Activated CD4-positive, alpha-beta T cell treated with anti-CD3 and anti-CD28 coated beads, Interleukin-2, amount 10 ng/mL, durations not matched to agents 7 days and 5 days (primary cell): ENCODE data around the gene C16orf92. TPM values are rescaled to one million over a fixed set of nuclear protein-coding genes. Genes with fewer than 3 reads are reported as not detected.
A peak's percentile ranks its signal among the peaks of the same experiment; 100 is the strongest.

Experiments
- CTCF ChIA-PET: fragments of 350-600 bp; sonication (Branson Sonifier 250); formaldehyde crosslinking; loops from one replicate; lab custom pipeline; 2021; ENCODE audit warnings: antibody characterized with exemption; lab: Charles Lee
- POLR2A ChIA-PET: fragments of 350-600 bp; sonication (Branson Sonifier 250); formaldehyde crosslinking; loops from one replicate; lab custom pipeline; 2021; ENCODE audit warnings: antibody characterized with exemption; lab: Charles Lee
- DNase-seq: peaks from one replicate; pipeline ENCODE4 v3.0.0-alpha.2; 2020
- H3K27ac Mint-ChIP-seq: one replicate; pipeline ENCODE4 v1.8.0; 2021; ENCODE audit warnings: mild to moderate bottlenecking, moderate library complexity, mixed read lengths
- H3K27me3 Mint-ChIP-seq: one replicate; pipeline ENCODE4 v1.8.0; 2021; ENCODE audit warnings: mixed read lengths
- H3K36me3 Mint-ChIP-seq: one replicate; pipeline ENCODE4 v1.8.0; 2021; ENCODE audit warnings: low read depth, mixed read lengths
- H3K4me1 Mint-ChIP-seq: one replicate; pipeline ENCODE4 v1.8.0; 2021; ENCODE audit warnings: mixed read lengths
- H3K4me3 Mint-ChIP-seq: one replicate; pipeline ENCODE4 v1.8.0; 2021; ENCODE audit warnings: mild to moderate bottlenecking, moderate library complexity, mixed read lengths
- H3K9me3 Mint-ChIP-seq: one replicate; pipeline ENCODE4 v1.8.0; 2021; ENCODE audit warnings: mixed read lengths
- total RNA-seq, 2 experiments: library from RNA; stranded (reverse); gene quantifications; one replicate each; pipeline ENCODE4 v1.2.3, GENCODE V29; 2021

The C16orf92 gene
- total RNA-seq, 2 experiments from 2014 or later: not detected

- CTCF ChIA-PET: interaction anchor here (1.1 kb wide), 3 partner anchors 9 to 64 kb away, joined by 3 to 4 read pairs (median 4); no protein-coding TSS in a partner anchor
- no peak for DNase-seq
- Mint-ChIP-seq H3K36me3 (peaks cover 39% of the 10 kb centered on the region), H3K27ac (no peak overlapping the region), H3K4me3 (no peak overlapping the region), H3K4me1 (peaks cover 19% of the 10 kb centered on the region), H3K27me3 (no peaks in the 10 kb centered on the region), H3K9me3 (no peaks in the 10 kb centered on the region)
- POLR2A ChIA-PET: no interaction called here
Measured at GRCh38 chr16:29991571-29991904, 31.5 kb upstream of the C16orf92 start.

- Mint-ChIP-seq H3K27me3 (no peaks in the 10 kb centered on the region), H3K4me1 (peaks cover 25% of the 10 kb centered on the region), H3K9me3 (no peaks in the 10 kb centered on the region), H3K36me3 (peaks cover 39% of the 10 kb centered on the region), H3K27ac (peak overlapping the region; percentile 75), H3K4me3 (no peak overlapping the region)
- ChIA-PET POLR2A (no interaction called here), CTCF (interaction anchor here (0.9 to 1.3 kb wide), 3 partner anchors 18 to 66 kb away, joined by 3 to 4 read pairs (median 3); partner anchors contain the start of genes KCTD13 and TAOK2)
- DNase-seq: no peak
Measured at GRCh38 chr16:29992344-29992967, 30.5 kb upstream of the C16orf92 start.

- DNase-seq: no peak
- H3K27me3 Mint-ChIP-seq: no peaks in the 10 kb centered on the region
- H3K27ac Mint-ChIP-seq: peak overlapping the region; percentile 96
- H3K36me3 Mint-ChIP-seq: peaks cover 43% of the 10 kb centered on the region
- ChIA-PET POLR2A (no interaction called here), CTCF (interaction anchor here (0.9 to 1.3 kb wide), 4 partner anchors 10 to 67 kb away, joined by 3 to 4 read pairs (median 4); partner anchors contain the start of genes KCTD13 and TAOK2)
- peak overlapping the region; percentile 98 for H3K4me3 Mint-ChIP-seq
- H3K4me1 Mint-ChIP-seq: peaks cover 31% of the 10 kb centered on the region
- no peaks in the 10 kb centered on the region for H3K9me3 Mint-ChIP-seq
Measured at GRCh38 chr16:29993191-29993902, 29.7 kb upstream of the C16orf92 start.

GRCh38 chr16:29993903-29994599 is 28.9 kb upstream of the C16orf92 start:
- Mint-ChIP-seq H3K27me3 (no peaks in the 10 kb centered on the region), H3K4me1 (peaks cover 35% of the 10 kb centered on the region), H3K36me3 (peaks cover 43% of the 10 kb centered on the region), H3K27ac (peak overlapping the region; percentile 96), H3K4me3 (peak overlapping the region; percentile 98), H3K9me3 (no peaks in the 10 kb centered on the region)
- no peak for DNase-seq
- POLR2A ChIA-PET: no interaction called here
- CTCF ChIA-PET: interaction anchor here (1.0 kb wide), 1 partner anchor 11 kb away, joined by 4 read pairs; no protein-coding TSS in a partner anchor

GRCh38 chr16:29994600-29995323 is 28.2 kb upstream of the C16orf92 start:
- H3K27me3 Mint-ChIP-seq: no peaks in the 10 kb centered on the region
- CTCF ChIA-PET: interaction anchor here (0.6 to 1.1 kb wide), 5 partner anchors 11 to 286 kb away, joined by 3 to 4 read pairs (median 3); partner anchors contain the start of gene TAOK2
- peak; percentile 81 for DNase-seq
- peaks cover 37% of the 10 kb centered on the region for H3K4me1 Mint-ChIP-seq
- H3K36me3 Mint-ChIP-seq: peaks cover 43% of the 10 kb centered on the region
- peak overlapping the region; percentile 96 for H3K27ac Mint-ChIP-seq
- H3K9me3 Mint-ChIP-seq: no peaks in the 10 kb centered on the region
- H3K4me3 Mint-ChIP-seq: peak overlapping the region; percentile 98
- POLR2A ChIA-PET: no interaction called here

- POLR2A ChIA-PET: no interaction called here
- H3K27ac Mint-ChIP-seq: peak within 1 kb of the TSS; percentile 96
- H3K9me3 Mint-ChIP-seq: no peaks in the 10 kb centered on the region
- peak; percentile 91 for DNase-seq
- peak within 1 kb of the TSS; percentile 98 for H3K4me3 Mint-ChIP-seq
- H3K4me1 Mint-ChIP-seq: peaks cover 37% of the 10 kb centered on the region
- H3K36me3 Mint-ChIP-seq: peaks cover 42% of the 10 kb centered on the region
- H3K27me3 Mint-ChIP-seq: no peaks in the 10 kb centered on the region
- CTCF ChIA-PET: interaction anchor here (0.5 to 1.1 kb wide), 6 partner anchors 10 to 287 kb away, joined by 3 to 4 read pairs (median 3); partner anchors contain the start of gene TAOK2
Measured at GRCh38 chr16:29995324-29995910, 27.6 kb upstream of the C16orf92 start, which contains the start of gene HIRIP3. HIRIP3 (minus strand) TSS chr16:29995617; CDS start chr16:29995605, 12 bp downstream.

GRCh38 chr16:29995911-29996765 is 26.9 kb upstream of the C16orf92 start, which contains the start of gene INO80E:
INO80E (plus strand) TSS chr16:29996241; CDS start chr16:29996311, 70 bp downstream.
- peak within 1 kb of the TSS; percentile 96 for H3K27ac Mint-ChIP-seq
- CTCF ChIA-PET: interaction anchor here (0.5 to 1.3 kb wide), 7 partner anchors 9 to 288 kb away, joined by 3 to 4 read pairs (median 3); partner anchors contain the start of gene TAOK2
- peak within 1 kb of the TSS; percentile 98 for H3K4me3 Mint-ChIP-seq
- H3K9me3 Mint-ChIP-seq: no peaks in the 10 kb centered on the region
- POLR2A ChIA-PET: no interaction called here
- peaks cover 37% of the 10 kb centered on the region for H3K4me1 Mint-ChIP-seq
- H3K27me3 Mint-ChIP-seq: no peaks in the 10 kb centered on the region
- peaks cover 40% of the 10 kb centered on the region for H3K36me3 Mint-ChIP-seq
- peak; percentile 100 for DNase-seq

GRCh38 chr16:29996766-29997250 is 26.2 kb upstream of the C16orf92 start:
- peaks cover 37% of the 10 kb centered on the region for H3K4me1 Mint-ChIP-seq
- H3K27me3 Mint-ChIP-seq: no peaks in the 10 kb centered on the region
- peaks cover 40% of the 10 kb centered on the region for H3K36me3 Mint-ChIP-seq
- peak overlapping the region; percentile 98 for H3K4me3 Mint-ChIP-seq
- POLR2A ChIA-PET: interaction anchor here (0.6 kb wide), 1 partner anchor 68 kb away, joined by 6 read pairs; no protein-coding TSS in a partner anchor
- DNase-seq: no peak
- CTCF ChIA-PET: interaction anchor here (1.3 kb wide), 1 partner anchor 18 kb away, joined by 4 read pairs; no protein-coding TSS in a partner anchor
- no peaks in the 10 kb centered on the region for H3K9me3 Mint-ChIP-seq
- H3K27ac Mint-ChIP-seq: peak overlapping the region; percentile 96

GRCh38 chr16:29999605-30000004 is 23.4 kb upstream of the C16orf92 start:
- peaks cover 25% of the 10 kb centered on the region for H3K4me1 Mint-ChIP-seq
- no peak overlapping the region for H3K4me3 Mint-ChIP-seq
- no peaks in the 10 kb centered on the region for H3K27me3 Mint-ChIP-seq
- DNase-seq: no peak
- no peaks in the 10 kb centered on the region for H3K9me3 Mint-ChIP-seq
- POLR2A ChIA-PET: no interaction called here
- no peak overlapping the region for H3K27ac Mint-ChIP-seq
- H3K36me3 Mint-ChIP-seq: peaks cover 27% of the 10 kb centered on the region
- CTCF ChIA-PET: interaction anchor here (0.8 kb wide), 1 partner anchor 154 kb away, joined by 3 read pairs; no protein-coding TSS in a partner anchor

- Mint-ChIP-seq H3K36me3 (peaks cover 23% of the 10 kb centered on the region), H3K27me3 (no peaks in the 10 kb centered on the region), H3K4me3 (no peak overlapping the region), H3K9me3 (no peaks in the 10 kb centered on the region), H3K27ac (no peak overlapping the region), H3K4me1 (peaks cover 20% of the 10 kb centered on the region)
- no peak for DNase-seq
- CTCF ChIA-PET: interaction anchor here (0.8 to 1.0 kb wide), 2 partner anchors 10 to 155 kb away, joined by 3 read pairs; no protein-coding TSS in a partner anchor
- POLR2A ChIA-PET: no interaction called here
Measured at GRCh38 chr16:30000735-30001631, 22.0 kb upstream of the C16orf92 start.
